Measurements from ENCODE around the gene HTR6.

Gene HTR6

GRCh38 chr1:19670787-19671186 is 6.1 kb downstream of the HTR6 start:
- no peaks in the 10 kb centered on the region for H3K9me3 ChIP-seq (ENCODE audit: low read depth, low read length)
- no peak overlapping the region for H3K27ac ChIP-seq
- no peak overlapping the region for H3K4me3 ChIP-seq
- TF ChIP-seq POLR2AphosphoS5 (IDR thresholded peaks at IDR 0.05; ENCODE audit: borderline replicate concordance, low read depth, low read length) (no peak), FOXP2 (optimal IDR thresholded peaks at IDR 0.05; ENCODE audit: control extremely low read depth, extremely low read length, insufficient read depth) (no peak), EZH2 (IDR thresholded peaks at IDR 0.05) (no peak)
- no peak for DNase-seq (ENCODE audit: low read depth, low spot score)
- H3K9ac ChIP-seq (ENCODE audit: insufficient read length), result no peak overlapping the region
- H3K36me3 ChIP-seq (ENCODE audit: insufficient read depth, low read length), result no peaks in the 10 kb centered on the region

- Histone ChIP-seq H3K27ac (no peak overlapping the region), H3K36me3 (ENCODE audit: insufficient read depth, low read length) (no peaks in the 10 kb centered on the region), H3K4me3 (no peak overlapping the region), H3K9ac (ENCODE audit: insufficient read length) (no peak overlapping the region), H3K9me3 (ENCODE audit: low read depth, low read length) (no peaks in the 10 kb centered on the region)
- DNase-seq (ENCODE audit: low read depth, low spot score), result no peak
- TF ChIP-seq FOXP2 (optimal IDR thresholded peaks at IDR 0.05; ENCODE audit: control extremely low read depth, extremely low read length, insufficient read depth) (no peak), POLR2AphosphoS5 (IDR thresholded peaks at IDR 0.05; ENCODE audit: borderline replicate concordance, low read depth, low read length) (no peak), EZH2 (IDR thresholded peaks at IDR 0.05) (no peak)
These were observed 7.6 kb downstream of the HTR6 start for GRCh38 chr1:19672237-19672636.

- H3K4me3 ChIP-seq, result no peak overlapping the region
- TF ChIP-seq FOXP2 (optimal IDR thresholded peaks at IDR 0.05; ENCODE audit: control extremely low read depth, extremely low read length, insufficient read depth) (no peak), EZH2 (IDR thresholded peaks at IDR 0.05) (no peak), POLR2AphosphoS5 (IDR thresholded peaks at IDR 0.05; ENCODE audit: borderline replicate concordance, low read depth, low read length) (no peak)
These were observed 11.1 kb downstream of the HTR6 start for GRCh38 chr1:19675797-19676196.

GRCh38 chr1:19676438-19676922 is 11.8 kb downstream of the HTR6 start:
- no peak overlapping the region for H3K4me3 ChIP-seq
- no peak overlapping the region for H3K9ac ChIP-seq (ENCODE audit: insufficient read length)
- TF ChIP-seq EZH2 (IDR thresholded peaks at IDR 0.05) (no peak), FOXP2 (optimal IDR thresholded peaks at IDR 0.05; ENCODE audit: control extremely low read depth, extremely low read length, insufficient read depth) (no peak), POLR2AphosphoS5 (IDR thresholded peaks at IDR 0.05; ENCODE audit: borderline replicate concordance, low read depth, low read length) (no peak)
- no peak for DNase-seq (ENCODE audit: low read depth, low spot score)
- H3K9me3 ChIP-seq (ENCODE audit: low read depth, low read length), result no peaks in the 10 kb centered on the region
- H3K27ac ChIP-seq, result no peak overlapping the region
- no peaks in the 10 kb centered on the region for H3K36me3 ChIP-seq (ENCODE audit: insufficient read depth, low read length)

More at GRCh38 chr1:19675797-19676196, 11.1 kb downstream of the HTR6 start:
- no peak overlapping the region for H3K27ac ChIP-seq
- H3K9ac ChIP-seq (ENCODE audit: insufficient read length), result no peak overlapping the region
- no peaks in the 10 kb centered on the region for H3K36me3 ChIP-seq (ENCODE audit: insufficient read depth, low read length)
- H3K9me3 ChIP-seq (ENCODE audit: low read depth, low read length), result no peaks in the 10 kb centered on the region
- DNase-seq (ENCODE audit: low read depth, low spot score), result no peak

GRCh38 chr1:19678493-19678892 is 13.8 kb downstream of the HTR6 start:
- H3K9ac ChIP-seq (ENCODE audit: insufficient read length), result no peak overlapping the region
- H3K27ac ChIP-seq, result no peak overlapping the region
- H3K4me3 ChIP-seq, result no peak overlapping the region
- no peaks in the 10 kb centered on the region for H3K9me3 ChIP-seq (ENCODE audit: low read depth, low read length)
- no peaks in the 10 kb centered on the region for H3K36me3 ChIP-seq (ENCODE audit: insufficient read depth, low read length)
- no peak for TF ChIP-seq EZH2 (IDR thresholded peaks at IDR 0.05)
- TF ChIP-seq FOXP2 (optimal IDR thresholded peaks at IDR 0.05; ENCODE audit: control extremely low read depth, extremely low read length, insufficient read depth), result no peak
- no peak for TF ChIP-seq POLR2AphosphoS5 (IDR thresholded peaks at IDR 0.05; ENCODE audit: borderline replicate concordance, low read depth, low read length)
- no peak for DNase-seq (ENCODE audit: low read depth, low spot score)

- DNase-seq (ENCODE audit: low read depth, low spot score), result no peak
- no peaks in the 10 kb centered on the region for H3K9me3 ChIP-seq (ENCODE audit: low read depth, low read length)
- H3K9ac ChIP-seq (ENCODE audit: insufficient read length), result no peak overlapping the region
- H3K4me3 ChIP-seq, result no peak overlapping the region
- TF ChIP-seq EZH2 (IDR thresholded peaks at IDR 0.05) (no peak), FOXP2 (optimal IDR thresholded peaks at IDR 0.05; ENCODE audit: control extremely low read depth, extremely low read length, insufficient read depth) (no peak), POLR2AphosphoS5 (IDR thresholded peaks at IDR 0.05; ENCODE audit: borderline replicate concordance, low read depth, low read length) (no peak)
- H3K36me3 ChIP-seq (ENCODE audit: insufficient read depth, low read length), result no peaks in the 10 kb centered on the region
- H3K27ac ChIP-seq, result no peak overlapping the region
These were observed 14.3 kb downstream of the HTR6 start for GRCh38 chr1:19678931-19679453.

GRCh38 chr1:19679691-19680090 is 15.0 kb downstream of the HTR6 start:
- no peak overlapping the region for H3K4me3 ChIP-seq
- no peaks in the 10 kb centered on the region for H3K9me3 ChIP-seq (ENCODE audit: low read depth, low read length)
- H3K9ac ChIP-seq (ENCODE audit: insufficient read length), result no peak overlapping the region
- no peaks in the 10 kb centered on the region for H3K36me3 ChIP-seq (ENCODE audit: insufficient read depth, low read length)
- TF ChIP-seq POLR2AphosphoS5 (IDR thresholded peaks at IDR 0.05; ENCODE audit: borderline replicate concordance, low read depth, low read length) (no peak), EZH2 (IDR thresholded peaks at IDR 0.05) (no peak), FOXP2 (optimal IDR thresholded peaks at IDR 0.05; ENCODE audit: control extremely low read depth, extremely low read length, insufficient read depth) (no peak)
- DNase-seq (ENCODE audit: low read depth, low spot score), result no peak
- no peak overlapping the region for H3K27ac ChIP-seq

- no peak overlapping the region for H3K9ac ChIP-seq (ENCODE audit: insufficient read length)
These were observed 16.0 kb downstream of the HTR6 start for GRCh38 chr1:19680644-19681043.

GRCh38 chr1:19682257-19682656 is 17.6 kb downstream of the HTR6 start:
- no peak overlapping the region for H3K9ac ChIP-seq (ENCODE audit: insufficient read length)
- H3K36me3 ChIP-seq (ENCODE audit: insufficient read depth, low read length), result no peaks in the 10 kb centered on the region
- no peak for TF ChIP-seq POLR2AphosphoS5 (IDR thresholded peaks at IDR 0.05; ENCODE audit: borderline replicate concordance, low read depth, low read length)
- TF ChIP-seq EZH2 (IDR thresholded peaks at IDR 0.05), result no peak
- TF ChIP-seq FOXP2 (optimal IDR thresholded peaks at IDR 0.05; ENCODE audit: control extremely low read depth, extremely low read length, insufficient read depth), result no peak
- DNase-seq (ENCODE audit: low read depth, low spot score), result no peak
- H3K27ac ChIP-seq, result no peak overlapping the region
- H3K4me3 ChIP-seq, result no peak overlapping the region
- no peaks in the 10 kb centered on the region for H3K9me3 ChIP-seq (ENCODE audit: low read depth, low read length)

More at GRCh38 chr1:19680644-19681043, 16.0 kb downstream of the HTR6 start:
- Histone ChIP-seq H3K27ac (no peak overlapping the region), H3K9me3 (ENCODE audit: low read depth, low read length) (no peaks in the 10 kb centered on the region), H3K36me3 (ENCODE audit: insufficient read depth, low read length) (no peaks in the 10 kb centered on the region), H3K4me3 (no peak overlapping the region)
- DNase-seq (ENCODE audit: low read depth, low spot score), result no peak
- TF ChIP-seq POLR2AphosphoS5 (IDR thresholded peaks at IDR 0.05; ENCODE audit: borderline replicate concordance, low read depth, low read length), result no peak
- no peak for TF ChIP-seq EZH2 (IDR thresholded peaks at IDR 0.05)
- TF ChIP-seq FOXP2 (optimal IDR thresholded peaks at IDR 0.05; ENCODE audit: control extremely low read depth, extremely low read length, insufficient read depth), result no peak

Data from SK-N-MC (cell line).